Measurements from ENCODE around the gene SIAH2.

Gene SIAH2

GRCh38 chr3:150736903-150737832 is 25.8 kb downstream of the SIAH2 start:
- TF ChIP-seq CTCF (IDR thresholded peaks at IDR 0.05) (no peak), ZFX (IDR thresholded peaks at IDR 0.05; ENCODE audit: borderline replicate concordance) (no peak)
- no peak overlapping the region; the same call in 1 of the 2 replicates for H3K27ac ChIP-seq

GRCh38 chr3:150736316-150736719 is 26.7 kb downstream of the SIAH2 start:
- no peak overlapping the region for H3K27ac ChIP-seq
- TF ChIP-seq CTCF (IDR thresholded peaks at IDR 0.05): no peak
- no peak for TF ChIP-seq ZFX (IDR thresholded peaks at IDR 0.05; ENCODE audit: borderline replicate concordance)

GRCh38 chr3:150734795-150735119 is 28.2 kb downstream of the SIAH2 start:
- no peak overlapping the region for H3K27ac ChIP-seq

DNA sequence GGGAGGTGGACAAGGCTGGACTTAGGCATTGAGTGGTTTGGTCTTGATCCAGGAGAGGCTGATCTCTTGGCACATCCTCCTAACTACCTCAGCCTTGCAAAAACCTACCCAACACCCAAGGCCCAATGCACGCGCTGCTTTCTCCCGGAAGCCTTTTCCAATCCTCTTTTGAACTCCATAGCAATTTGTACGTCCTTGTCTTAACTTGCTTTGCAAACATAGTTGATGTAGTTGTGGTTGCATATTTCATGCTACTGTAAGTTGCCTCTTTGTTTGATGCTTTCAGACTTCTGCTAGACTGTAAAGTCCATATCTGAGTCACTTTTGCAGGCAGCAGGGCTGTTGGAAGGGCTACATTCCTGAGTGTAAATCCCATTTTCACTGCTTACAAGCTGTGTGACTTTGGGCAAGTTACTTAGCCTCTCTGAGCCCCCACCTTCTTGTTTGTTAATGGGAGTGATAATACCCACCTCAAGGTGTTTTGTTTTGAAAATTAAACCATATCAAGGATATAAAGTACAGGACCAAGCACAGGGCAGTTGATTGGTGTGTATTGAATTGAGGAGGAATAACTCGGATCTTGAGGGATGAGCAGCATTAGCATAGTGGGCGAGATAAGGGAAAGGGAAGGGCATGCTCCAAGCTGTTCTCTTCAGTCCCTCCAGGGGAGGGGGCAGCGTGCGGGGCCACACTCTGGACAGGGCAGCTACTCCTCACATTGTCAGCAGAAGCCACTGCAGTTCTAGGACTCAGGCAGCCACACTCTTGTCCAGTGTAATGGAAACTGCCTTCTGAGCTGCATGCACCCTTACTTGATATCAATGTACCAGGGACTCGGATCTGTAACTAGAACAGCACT is 28.8 kb downstream of the SIAH2 start:
- no peak overlapping the region for H3K27ac ChIP-seq
- TF ChIP-seq ZFX (IDR thresholded peaks at IDR 0.05; ENCODE audit: borderline replicate concordance) (no peak), CTCF (IDR thresholded peaks at IDR 0.05) (no peak)

More at GRCh38 chr3:150734795-150735119, 28.2 kb downstream of the SIAH2 start:
- TF ChIP-seq CTCF (IDR thresholded peaks at IDR 0.05) (no peak), ZFX (IDR thresholded peaks at IDR 0.05; ENCODE audit: borderline replicate concordance) (no peak)

- TF ChIP-seq ZFX (IDR thresholded peaks at IDR 0.05; ENCODE audit: borderline replicate concordance) (no peak), CTCF (IDR thresholded peaks at IDR 0.05) (no peak)
- no peak overlapping the region for H3K27ac ChIP-seq
Observed at GRCh38 chr3:150733373-150733935, 29.5 kb downstream of the SIAH2 start.

- H3K27ac ChIP-seq: no peak overlapping the region
- no peak for TF ChIP-seq CTCF (IDR thresholded peaks at IDR 0.05)
- no peak for TF ChIP-seq ZFX (IDR thresholded peaks at IDR 0.05; ENCODE audit: borderline replicate concordance)
Observed at GRCh38 chr3:150729682-150730360, 33.1 kb downstream of the SIAH2 start.
